IPS-15b (cell line): ENCODE results near the gene COL8A2.

Experiments
- H3K27me3 ChIP-seq: one replicate; pipeline ENCODE4 v1.6.1; 2013; ENCODE audit warnings: low read length; ENCODE audit not compliant: control insufficient read depth, insufficient read depth
- H3K36me3 ChIP-seq: one replicate; pipeline ENCODE4 v1.6.1; 2013; ENCODE audit warnings: low read length; ENCODE audit not compliant: control insufficient read depth, insufficient read depth
- H3K4me1 ChIP-seq: one replicate; pipeline ENCODE4 v1.6.1; 2013; ENCODE audit warnings: mild to moderate bottlenecking, low read length; ENCODE audit not compliant: control insufficient read depth, insufficient read depth
- H3K4me3 ChIP-seq: one replicate; pipeline ENCODE4 v1.5.1; 2013; ENCODE audit warnings: low read depth, low read length
- H3K9ac ChIP-seq: one replicate; pipeline ENCODE4 v1.6.1; 2013; ENCODE audit warnings: low read depth, mild to moderate bottlenecking, low read length
- H3K9me3 ChIP-seq: one replicate; pipeline ENCODE4 v1.6.1; 2013; ENCODE audit warnings: mild to moderate bottlenecking, low read length; ENCODE audit not compliant: control insufficient read depth, insufficient read depth

The COL8A2 gene

DNA sequence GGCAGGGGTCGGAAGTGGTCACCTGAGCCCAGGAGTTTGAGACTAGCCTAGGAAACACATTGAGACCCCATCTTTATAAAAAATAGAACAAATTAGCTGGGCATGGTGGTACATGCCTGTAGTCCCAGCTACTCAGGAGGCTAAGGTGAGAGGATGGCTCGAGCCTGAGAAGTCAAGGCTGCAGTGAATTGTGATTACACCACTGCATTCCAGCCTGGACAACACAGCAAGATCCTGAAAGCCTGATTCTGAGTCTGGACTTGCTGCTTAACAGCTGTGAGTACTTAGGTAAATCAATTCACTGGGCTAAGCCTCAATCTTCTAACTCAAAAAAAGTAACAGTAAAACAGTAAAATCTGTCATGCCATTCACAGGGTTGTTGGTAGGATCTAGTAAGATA, 19.4 kb upstream of the COL8A2 start:
- Histone ChIP-seq H3K36me3 (peaks cover 3% of the 10 kb centered on the region), H3K9ac (no peak overlapping the region), H3K27me3 (no peaks in the 10 kb centered on the region), H3K9me3 (no peaks in the 10 kb centered on the region), H3K4me3 (no peak overlapping the region), H3K4me1 (no peaks in the 10 kb centered on the region)

DNA sequence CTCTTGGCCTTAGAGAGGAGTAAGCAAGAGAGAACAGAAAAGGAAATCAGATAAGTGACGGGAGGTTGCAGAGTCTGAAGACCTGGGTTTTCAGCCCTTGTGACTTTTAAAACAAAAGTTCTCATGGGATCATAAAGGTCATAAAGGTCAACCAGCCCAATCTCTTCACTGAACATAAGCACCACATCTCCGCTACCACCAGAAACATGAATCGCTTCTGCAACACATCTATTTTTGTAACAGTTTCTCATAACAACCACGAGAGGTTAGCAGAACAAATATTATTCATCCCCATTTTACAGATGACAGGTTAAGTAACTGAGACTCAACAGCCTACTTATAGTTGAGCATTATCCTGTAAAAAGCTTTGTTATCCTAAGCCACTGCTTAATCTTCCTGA, 18.4 kb upstream of the COL8A2 start:
- Histone ChIP-seq H3K4me1 (no peaks in the 10 kb centered on the region), H3K4me3 (no peak overlapping the region), H3K9me3 (no peaks in the 10 kb centered on the region), H3K9ac (no peak overlapping the region), H3K27me3 (no peaks in the 10 kb centered on the region), H3K36me3 (peaks cover 3% of the 10 kb centered on the region)

DNA sequence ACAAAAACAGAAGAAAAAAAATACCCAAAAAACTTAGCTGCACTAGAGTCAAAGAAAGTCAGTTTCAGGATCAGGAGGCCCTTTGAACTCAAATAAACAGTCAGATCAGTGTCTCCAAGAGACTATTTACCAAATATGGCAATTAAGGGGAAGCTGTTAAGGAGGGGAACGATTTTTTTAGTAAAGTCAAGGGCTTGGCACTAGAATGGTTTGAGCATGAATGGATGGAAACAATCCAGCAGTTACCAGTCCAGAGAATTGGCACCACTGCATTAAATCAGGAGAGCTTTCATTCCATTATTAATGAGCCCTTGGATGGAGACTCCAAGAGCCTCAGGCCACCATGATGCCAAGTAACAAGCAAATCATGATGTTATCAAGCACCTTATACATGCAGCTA, 17.1 kb upstream of the COL8A2 start:
- Histone ChIP-seq H3K9ac (no peak overlapping the region), H3K4me1 (no peaks in the 10 kb centered on the region), H3K27me3 (no peaks in the 10 kb centered on the region), H3K36me3 (peaks cover 6% of the 10 kb centered on the region), H3K9me3 (no peaks in the 10 kb centered on the region), H3K4me3 (no peak overlapping the region)

DNA sequence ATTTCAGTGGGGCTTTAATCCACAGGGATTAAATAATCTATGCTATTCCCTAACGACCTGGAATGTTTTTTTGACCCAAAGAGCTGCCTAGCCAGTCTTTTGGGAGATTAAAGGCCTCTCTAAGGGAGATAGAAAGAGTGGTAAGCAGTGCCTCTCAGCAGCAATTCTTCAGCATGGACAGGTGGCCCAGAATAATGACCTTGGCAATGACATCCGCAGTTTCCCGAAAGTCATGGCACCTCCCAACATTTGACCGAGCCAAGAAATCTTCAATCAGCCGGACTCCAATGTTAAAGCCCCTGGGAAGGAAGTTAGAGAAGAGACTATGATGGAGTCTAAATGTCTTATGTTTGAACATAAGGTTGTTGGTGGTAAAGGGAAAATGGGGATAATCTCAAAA, 14.5 kb upstream of the COL8A2 start:
- Histone ChIP-seq H3K27me3 (no peaks in the 10 kb centered on the region), H3K9ac (no peak overlapping the region), H3K4me1 (no peaks in the 10 kb centered on the region), H3K9me3 (no peaks in the 10 kb centered on the region), H3K36me3 (peaks cover 6% of the 10 kb centered on the region), H3K4me3 (no peak overlapping the region)

DNA sequence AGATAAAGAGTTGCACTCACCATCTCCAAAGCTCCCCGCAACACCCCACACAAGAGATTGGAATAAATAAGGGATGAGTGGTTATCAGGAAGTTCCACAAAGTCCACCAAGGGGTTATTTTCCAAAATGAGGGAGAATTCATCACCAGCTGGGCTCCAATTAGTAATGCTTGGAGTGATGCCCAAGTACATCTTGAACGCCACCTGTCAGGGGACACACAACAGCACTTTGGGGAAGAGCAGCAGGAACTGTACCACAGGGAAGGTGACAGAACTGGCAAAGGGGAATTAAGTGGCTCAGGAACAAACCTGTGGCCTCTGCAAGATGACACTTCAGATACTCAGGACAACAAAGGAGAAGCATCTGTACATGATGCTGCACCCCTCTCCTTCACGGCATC, 12.8 kb upstream of the COL8A2 start:
- Histone ChIP-seq H3K9me3 (no peaks in the 10 kb centered on the region), H3K4me1 (no peaks in the 10 kb centered on the region), H3K36me3 (peaks cover 6% of the 10 kb centered on the region), H3K4me3 (no peak overlapping the region), H3K27me3 (no peaks in the 10 kb centered on the region), H3K9ac (no peak overlapping the region)

DNA sequence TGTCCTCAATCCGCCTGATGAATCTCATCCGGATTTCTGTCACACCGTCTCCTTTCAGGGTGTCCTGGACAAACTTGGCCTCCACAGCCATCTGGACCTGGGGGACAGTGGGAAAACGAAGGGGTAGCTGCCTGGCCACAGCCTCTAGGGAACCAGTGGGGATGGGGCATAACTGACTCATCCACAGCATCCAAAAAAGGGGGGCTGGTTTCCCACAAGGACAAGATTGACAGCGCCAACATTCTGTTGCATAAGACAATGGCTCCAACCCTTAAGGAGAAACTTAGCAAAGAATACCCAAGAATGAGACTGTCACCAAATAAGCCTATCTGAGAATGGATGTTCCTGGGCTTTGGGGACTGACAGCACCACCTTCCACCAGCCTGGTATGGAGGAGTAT, 12.2 kb upstream of the COL8A2 start:
- no peaks in the 10 kb centered on the region for H3K4me1 ChIP-seq
- H3K27me3 ChIP-seq, result no peaks in the 10 kb centered on the region
- H3K9ac ChIP-seq, result no peak overlapping the region
- H3K4me3 ChIP-seq, result no peak overlapping the region
- H3K9me3 ChIP-seq, result no peaks in the 10 kb centered on the region
- H3K36me3 ChIP-seq, result peaks cover 6% of the 10 kb centered on the region

DNA sequence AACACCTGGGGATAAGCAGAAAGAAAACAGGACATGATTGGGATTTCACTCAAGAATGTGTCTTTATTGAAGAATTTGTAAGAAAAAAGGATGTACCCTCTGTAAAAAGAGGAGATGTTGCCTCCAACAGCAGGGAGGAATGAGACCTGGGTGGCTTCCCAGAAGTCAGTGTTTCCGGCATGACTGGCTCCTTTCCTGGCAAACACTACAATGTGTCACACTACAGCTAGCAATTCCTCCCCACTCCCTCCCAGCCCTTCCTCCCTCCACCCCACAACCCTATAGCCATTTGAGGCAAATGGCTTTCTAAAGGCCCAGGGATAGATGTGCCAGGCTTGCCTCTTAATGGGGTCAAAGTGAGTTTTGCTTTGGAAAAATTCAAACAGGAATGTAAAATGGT, 11.5 kb upstream of the COL8A2 start:
- Histone ChIP-seq H3K4me1 (no peaks in the 10 kb centered on the region), H3K9me3 (no peaks in the 10 kb centered on the region), H3K4me3 (no peak overlapping the region), H3K27me3 (no peaks in the 10 kb centered on the region), H3K36me3 (peaks cover 6% of the 10 kb centered on the region), H3K9ac (no peak overlapping the region)

DNA sequence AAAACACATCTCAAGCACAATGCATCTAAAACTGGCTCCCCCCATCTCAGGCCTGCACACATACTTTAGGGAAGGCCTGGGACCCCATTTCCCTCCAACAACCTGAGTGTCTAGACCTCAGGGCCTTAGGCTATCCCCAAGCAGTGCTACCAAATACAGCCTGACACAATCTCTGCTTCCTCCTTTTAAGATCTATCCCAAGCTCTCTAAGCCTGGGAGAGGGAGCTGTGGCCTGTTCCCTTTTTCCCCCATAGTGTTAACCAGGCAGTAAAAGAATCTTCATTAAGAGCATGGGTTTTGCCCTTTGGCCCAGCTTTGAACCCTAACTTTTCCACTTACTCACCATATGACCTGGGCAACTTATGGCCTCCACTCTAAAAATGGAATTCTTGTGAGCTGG, 10.8 kb upstream of the COL8A2 start:
- H3K9ac ChIP-seq, result no peak overlapping the region
- peaks cover 6% of the 10 kb centered on the region for H3K36me3 ChIP-seq
- no peak overlapping the region for H3K4me3 ChIP-seq
- no peaks in the 10 kb centered on the region for H3K4me1 ChIP-seq
- H3K9me3 ChIP-seq, result no peaks in the 10 kb centered on the region
- H3K27me3 ChIP-seq, result no peaks in the 10 kb centered on the region

DNA sequence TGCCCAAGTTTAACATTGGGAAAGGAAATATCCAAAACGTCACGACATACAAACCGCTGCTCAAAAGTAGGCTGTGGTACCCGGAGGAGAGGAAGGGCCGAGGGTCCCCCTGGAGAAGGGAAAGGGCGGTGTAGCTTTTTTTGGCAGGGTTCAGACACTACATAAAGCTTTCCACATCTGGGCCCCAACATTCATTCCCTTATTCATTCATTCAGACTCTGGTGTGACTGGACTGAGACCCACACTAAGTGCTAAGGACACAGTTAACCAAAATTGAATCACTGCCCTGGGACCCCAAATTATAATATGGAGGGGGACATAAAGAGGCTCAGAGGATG, 10.3 kb upstream of the COL8A2 start:
- H3K4me1 ChIP-seq, result no peaks in the 10 kb centered on the region
- H3K9ac ChIP-seq, result no peak overlapping the region
- no peaks in the 10 kb centered on the region for H3K9me3 ChIP-seq
- H3K36me3 ChIP-seq, result peaks cover 6% of the 10 kb centered on the region
- no peaks in the 10 kb centered on the region for H3K27me3 ChIP-seq
- H3K4me3 ChIP-seq, result no peak overlapping the region

DNA sequence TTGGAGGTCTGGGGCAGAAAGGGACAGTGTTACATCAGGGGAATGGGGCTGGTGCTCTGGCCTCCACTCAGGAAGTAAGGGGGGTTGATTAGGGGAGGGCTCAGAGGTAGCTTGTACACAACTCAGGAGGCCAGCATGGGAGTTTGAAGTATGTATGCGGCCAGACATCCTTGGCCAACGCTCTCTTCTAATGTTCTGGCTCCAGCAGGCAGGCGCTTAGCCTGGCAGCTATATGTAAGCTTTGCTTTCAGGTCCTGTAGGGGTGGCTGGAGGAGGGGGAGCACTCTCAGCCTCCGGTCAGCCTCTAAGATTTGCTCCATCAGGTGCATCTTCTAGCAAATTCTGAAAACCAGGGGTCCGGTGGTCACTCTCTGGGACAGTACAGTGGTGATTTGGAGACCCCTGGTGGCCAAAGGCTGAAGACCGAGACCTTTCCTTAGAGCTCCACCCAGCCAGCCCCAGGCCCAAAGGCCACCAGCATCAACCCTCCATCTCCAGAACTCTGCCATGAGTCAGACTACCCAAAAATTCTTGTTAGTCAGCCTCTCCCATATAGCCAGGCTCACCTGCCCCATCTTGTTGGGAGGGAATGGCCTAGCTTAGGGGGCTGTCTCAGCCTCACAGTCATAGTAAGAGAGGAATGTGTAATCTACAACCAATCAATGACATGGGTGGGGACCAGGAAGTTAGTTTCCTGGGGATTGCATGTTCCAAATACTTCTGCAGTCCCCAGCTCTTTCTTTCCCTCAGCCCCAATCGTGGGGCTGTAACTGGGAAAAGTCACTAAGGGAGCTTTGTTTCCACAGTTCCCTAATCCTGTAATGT, 9.7 kb upstream of the COL8A2 start:
- Histone ChIP-seq H3K27me3 (no peaks in the 10 kb centered on the region), H3K4me3 (no peak overlapping the region), H3K36me3 (peaks cover 3% of the 10 kb centered on the region), H3K4me1 (no peaks in the 10 kb centered on the region), H3K9ac (no peak overlapping the region), H3K9me3 (no peaks in the 10 kb centered on the region)

DNA sequence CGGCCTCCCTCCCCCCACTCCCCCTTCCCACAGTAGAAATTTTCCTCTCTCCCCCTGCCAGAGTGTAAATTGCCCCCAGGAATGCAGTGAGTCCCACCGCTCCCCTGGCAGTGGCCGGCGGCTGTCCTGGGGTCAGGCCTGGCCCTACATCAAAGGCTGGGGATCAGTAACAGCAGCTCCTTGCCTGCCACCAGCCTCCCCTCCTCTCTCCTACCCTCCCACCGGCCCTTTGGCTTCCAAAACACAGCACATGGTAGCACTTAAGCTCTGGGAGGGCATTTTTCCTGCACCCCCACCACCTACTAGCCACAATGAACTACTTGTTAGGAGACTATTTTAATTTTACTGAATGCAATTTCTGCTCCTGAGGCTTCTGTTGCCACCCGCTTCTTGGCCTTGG, 9.0 kb upstream of the COL8A2 start:
- H3K4me3 ChIP-seq, result no peak overlapping the region
- H3K36me3 ChIP-seq, result peaks cover 3% of the 10 kb centered on the region
- H3K9me3 ChIP-seq, result no peaks in the 10 kb centered on the region
- H3K9ac ChIP-seq, result no peak overlapping the region
- no peaks in the 10 kb centered on the region for H3K27me3 ChIP-seq
- H3K4me1 ChIP-seq, result no peaks in the 10 kb centered on the region

DNA sequence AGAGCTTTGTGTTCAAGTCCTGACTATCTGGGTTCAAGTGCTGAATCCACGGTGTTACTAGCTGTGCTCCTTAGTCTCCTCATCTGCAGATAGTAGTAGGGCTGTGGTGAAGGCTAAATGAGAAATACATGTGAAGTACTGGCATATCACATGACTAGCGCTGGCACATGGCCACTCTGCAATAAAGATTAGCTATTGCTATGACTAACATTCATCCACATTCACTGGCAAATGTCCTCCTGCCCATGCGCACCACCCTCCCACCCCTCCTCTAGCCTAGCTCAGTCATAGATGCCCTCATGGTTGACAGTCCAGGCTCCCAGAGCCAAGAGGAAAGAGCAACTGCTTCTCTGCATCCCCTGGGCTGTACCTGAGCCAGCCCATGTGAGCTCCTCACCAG, 8.5 kb upstream of the COL8A2 start:
- H3K36me3 ChIP-seq, result peaks cover 3% of the 10 kb centered on the region
- H3K4me1 ChIP-seq, result no peaks in the 10 kb centered on the region
- H3K4me3 ChIP-seq, result no peak overlapping the region
- no peak overlapping the region for H3K9ac ChIP-seq
- H3K27me3 ChIP-seq, result no peaks in the 10 kb centered on the region
- no peaks in the 10 kb centered on the region for H3K9me3 ChIP-seq
